HepG2 (cell line): ENCODE data around the gene GDF11. TPM values are rescaled to one million over a fixed set of nuclear protein-coding genes. Genes with fewer than 3 reads are reported as not detected.

Experiments
- ATAC-seq: fragments of 200-7000 bp; cut with Tn5 transposase; 3 replicates; pipeline ENCODE4 v1.9.1; 2020; ENCODE audit warnings: mild to moderate bottlenecking, moderate library complexity
- BruUV-seq: library from RNA; stranded (reverse); fragments of 400-500 nt; replicated peaks from 2 replicates; lab custom pipeline; 2021; lab: Mats Ljungman, UMichigan
- CTCF ChIA-PET: fragments of 300-600 bp; formaldehyde crosslinking; extraction: SDS; loops from one replicate; lab custom pipeline; 2021; ENCODE audit warnings: low total read pairs, inconsistent platforms, low intra/inter-chr PET ratio; lab: Yijun Ruan, JAX
- POLR2A ChIA-PET: fragments of 350-600 bp; sonication (Branson Sonifier 250); formaldehyde crosslinking; loops from one replicate; lab custom pipeline; 2020; ENCODE audit warnings: antibody characterized with exemption, inconsistent platforms; lab: Yijun Ruan, JAX
- DNase-seq: peaks from one replicate; pipeline ENCODE4 v3.0.0-alpha.2; 2015; ENCODE audit warnings: low spot score
- FAIRE-seq: peaks from 3 replicates; lab custom pipeline; 2011; peaks lifted over from hg19 to GRCh38; lab: Jason Lieb, UNC
- H2AFZ ChIP-seq: one replicate; pipeline ENCODE4 v1.6.1; 2011; ENCODE audit warnings: low read length, inconsistent platforms
- H3K27ac ChIP-seq: fragments of 300-600 bp; 3 replicates; pipeline ENCODE4 v1.8.0; 2011; ENCODE audit warnings: mixed run types, mild to moderate bottlenecking, mixed read lengths, low read length, inconsistent platforms; ENCODE audit not compliant: insufficient read depth; ENCODE audit errors: extremely low read length
- H3K27me3 ChIP-seq, 2 experiments: fragments of 200-600 bp in 1 of 2; 2 replicates in 1 of 2; 3 replicates in 1 of 2; pipeline versions ENCODE4 v1.6.0 to v1.8.0; 2011; ENCODE audit warnings: low read length in 2 of 2, mild to moderate bottlenecking in 2 of 2, moderate library complexity in 2 of 2, inconsistent platforms in 1 of 2; ENCODE audit not compliant: insufficient read depth in 2 of 2, control insufficient read depth in 1 of 2
- H3K36me3 ChIP-seq, 2 experiments: fragments of 200-600 bp in 1 of 2; replicated peaks in 1 of 2; 2 replicates in 1 of 2; 3 replicates in 1 of 2; pipeline versions ENCODE4 v1.5.1 to v1.8.0; 2011; ENCODE audit warnings: low read length in 2 of 2, inconsistent platforms in 1 of 2; ENCODE audit not compliant: insufficient read depth in 2 of 2, control insufficient read depth in 1 of 2
- H3K4me1 ChIP-seq: 2 replicates; pipeline ENCODE4 v1.5.1; 2012; ENCODE audit warnings: low read length, inconsistent platforms; ENCODE audit not compliant: insufficient read depth
- H3K4me2 ChIP-seq: 2 replicates; pipeline ENCODE4 v1.6.0; 2011; ENCODE audit warnings: low read depth, low read length, inconsistent platforms
- H3K4me3 ChIP-seq, 3 experiments: fragments of 200-600 bp in 1 of 3; sonication (generic), shearing (Covaris generic) in 1 of 3; replicated peaks in 1 of 3; 2 replicates each; pipeline ENCODE4 v1.5.1; 2011 to 2016; ENCODE audit warnings: low read length in 3 of 3, inconsistent platforms in 2 of 3, low read depth in 2 of 3, mild to moderate bottlenecking in 2 of 3, control low read depth in 1 of 3, mixed read lengths in 1 of 3; ENCODE audit not compliant: insufficient read depth in 1 of 3
- H3K79me2 ChIP-seq: one replicate; pipeline ENCODE4 v1.6.1; 2011; ENCODE audit warnings: low read length, inconsistent platforms; ENCODE audit not compliant: insufficient read depth
- H3K9ac ChIP-seq: 2 replicates; pipeline ENCODE4 v1.6.0; 2011; ENCODE audit warnings: mild to moderate bottlenecking, low read depth, low read length, inconsistent platforms; ENCODE audit not compliant: insufficient read depth
- H3K9me3 ChIP-seq: 2 replicates; pipeline ENCODE4 v1.5.1; 2012; ENCODE audit warnings: mild to moderate bottlenecking, low read length
- H4K20me1 ChIP-seq: 2 replicates; pipeline ENCODE4 v1.6.0; 2011; ENCODE audit warnings: inconsistent platforms, mild to moderate bottlenecking, low read length, moderate library complexity; ENCODE audit not compliant: insufficient read depth
- HMGA1 ChIP-seq: sonication (generic); formaldehyde crosslinking; conservative IDR thresholded peaks from 2 replicates; pipeline ENCODE4 v1.4.0; 2020; ENCODE audit warnings: missing genetic modification reagents
- NKX3-1 ChIP-seq: sonication (generic); formaldehyde crosslinking; IDR thresholded peaks from 2 replicates; pipeline ENCODE4 v1.5.0; 2020; ENCODE audit warnings: missing genetic modification reagents
- PCBP1 ChIP-seq: fragments of 200-400 bp; formaldehyde crosslinking; IDR thresholded peaks from 2 replicates; pipeline ENCODE4 v1.6.1; 2017; ENCODE audit warnings: mild to moderate bottlenecking, low read depth, low read length, borderline replicate concordance
- SMAD3 ChIP-seq: sonication (generic); formaldehyde crosslinking; IDR thresholded peaks from 2 replicates; pipeline ENCODE4 v1.4.0; 2020; ENCODE audit warnings: missing genetic modification reagents
- SNAPC2 ChIP-seq: sonication (generic); formaldehyde crosslinking; IDR thresholded peaks from 2 replicates; pipeline ENCODE4 v1.8.1; 2022; ENCODE audit warnings: mild to moderate bottlenecking, missing genetic modification reagents
- ZNF713 ChIP-seq: sonication (generic); formaldehyde crosslinking; IDR thresholded peaks from 2 replicates; pipeline ENCODE4 v1.4.0; 2020; ENCODE audit warnings: mild to moderate bottlenecking, missing genetic modification reagents
- ZNF749 ChIP-seq: sonication (generic); formaldehyde crosslinking; IDR thresholded peaks from 2 replicates; pipeline ENCODE4 v1.8.0; 2022; ENCODE audit warnings: mild to moderate bottlenecking, missing genetic modification reagents, moderate library complexity, borderline replicate concordance
- ZNF878 ChIP-seq: sonication (generic); formaldehyde crosslinking; IDR thresholded peaks from 2 replicates; pipeline ENCODE4 v1.8.1; 2023; ENCODE audit warnings: mild to moderate bottlenecking, missing genetic modification reagents, moderate library complexity
- in situ Hi-C: cut with HindIII; loops from 2 replicates; pipeline ENCODE4 v1.10.0; 2017; ENCODE audit warnings: low pct_unique_long_range_greater_than_20kb; ENCODE audit not compliant: extremely low pct_ligation_motif_present
- intact Hi-C: fragments of 100-400 bp; cut with micrococcal nuclease; formaldehyde crosslinking; loops from one replicate; pipeline ENCODE4 v1.10.0; 2022; ENCODE audit not compliant: unreplicated experiment
- polyA plus RNA-seq, 8 experiments: library from polyadenylated mRNA; depleted of rRNA in 3 of 8; stranded (reverse) in 7 of 8; unstranded in 1 of 8; fragments of >200 nt; fragmentation: Illumina TruSeq in 4 of 8; extraction: Trizol in 4 of 8; gene quantifications; 2 replicates each; pipeline versions ENCODE4 v1.2.1 to v1.2.3, GENCODE V29; 2011 to 2016; ENCODE audit warnings: low read depth in 4 of 8, missing spikeins in 1 of 8, mixed read lengths in 1 of 8; ENCODE audit not compliant: insufficient read depth in 1 of 8
- total RNA-seq, 5 experiments: library from RNA; depleted of rRNA; stranded (reverse); fragments of >200 nt; fragmentation: Illumina TruSeq; extraction: Trizol; gene quantifications; 2 replicates each; pipeline ENCODE4 v1.2.3, GENCODE V29; 2016; ENCODE audit warnings: low read depth in 1 of 5
- TF ChIP-seq, protein P1 (sequence below): fragments of 450-650 bp; IDR thresholded peaks from 2 replicates; pipeline ENCODE4 v1.6.1; 2017

Gene GDF11
- total and polyA plus RNA-seq, 2 of the 13 experiments (the other 11 are each of a cell fraction or from before 2014, with no cell fraction given): 0.63 to 1.5 TPM

DNA sequence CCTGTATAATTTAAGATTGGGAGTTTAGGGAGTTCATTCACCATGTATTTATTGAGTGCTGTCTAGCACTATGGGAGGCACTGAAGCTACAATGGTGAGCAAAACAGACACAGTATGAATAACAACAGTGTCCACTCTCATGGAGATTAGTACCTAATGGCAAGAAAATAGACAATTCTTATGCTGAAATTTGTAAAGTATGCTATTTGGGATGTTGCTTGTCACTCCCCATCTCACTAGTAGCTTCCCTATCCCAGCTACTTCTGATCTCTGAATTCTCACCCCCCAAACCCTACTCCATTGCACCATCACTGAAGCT, 4.0 kb downstream of the GDF11 start:
- FAIRE-seq (no peak), DNase-seq (no peak), ATAC-seq (no peak)
- no peak overlapping the region for H2AFZ ChIP-seq
- intact Hi-C loops (no loop called here), in situ Hi-C loops (no loop called here)
- H3K9me3 ChIP-seq: no peaks in the 10 kb centered on the region
- ChIA-PET CTCF (no interaction called here), POLR2A (no interaction called here)
- H3K4me1 ChIP-seq: peaks cover 35% of the 10 kb centered on the region
- no peaks in the 10 kb centered on the region for H4K20me1 ChIP-seq
- H3K27me3 ChIP-seq: peaks cover 0 to 9% of the 10 kb centered on the region in 2 experiments; a peak in 2 of 5 replicates
- H3K9ac ChIP-seq: no peak overlapping the region
- peaks cover 4 to 7% of the 10 kb centered on the region in 2 experiments; a peak in 3 of 5 replicates for H3K36me3 ChIP-seq
- TF ChIP-seq NKX3-1 (CRISPR knock-in tag): no peak
- no peak for TF ChIP-seq ZNF878
- TF ChIP-seq ZNF749 (CRISPR knock-in tag): no peak
- no peak for TF ChIP-seq ZNF713 (CRISPR knock-in tag)
- no peak for TF ChIP-seq HMGA1 (CRISPR knock-in tag)
- TF ChIP-seq, protein P1, sequence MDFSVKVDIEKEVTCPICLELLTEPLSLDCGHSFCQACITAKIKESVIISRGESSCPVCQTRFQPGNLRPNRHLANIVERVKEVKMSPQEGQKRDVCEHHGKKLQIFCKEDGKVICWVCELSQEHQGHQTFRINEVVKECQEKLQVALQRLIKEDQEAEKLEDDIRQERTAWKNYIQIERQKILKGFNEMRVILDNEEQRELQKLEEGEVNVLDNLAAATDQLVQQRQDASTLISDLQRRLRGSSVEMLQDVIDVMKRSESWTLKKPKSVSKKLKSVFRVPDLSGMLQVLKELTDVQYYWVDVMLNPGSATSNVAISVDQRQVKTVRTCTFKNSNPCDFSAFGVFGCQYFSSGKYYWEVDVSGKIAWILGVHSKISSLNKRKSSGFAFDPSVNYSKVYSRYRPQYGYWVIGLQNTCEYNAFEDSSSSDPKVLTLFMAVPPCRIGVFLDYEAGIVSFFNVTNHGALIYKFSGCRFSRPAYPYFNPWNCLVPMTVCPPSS: no peak
- TF ChIP-seq PCBP1: no peak
- no peak for TF ChIP-seq SNAPC2 (CRISPR knock-in tag)
- no peak for TF ChIP-seq SMAD3
- H3K79me2 ChIP-seq: no peaks in the 10 kb centered on the region
- BruUV-seq: no TSS peak
- H3K4me2 ChIP-seq: no peak overlapping the region
- H3K4me3 ChIP-seq: no peak overlapping the region
- no peak overlapping the region for H3K27ac ChIP-seq
